Ovary (tissue), 9 donors: Measurements from ENCODE around the gene SLC2A5. TPM values are rescaled to one million over a fixed set of nuclear protein-coding genes. Genes with fewer than 3 reads are reported as not detected.
A peak's percentile ranks its signal among the peaks of the same experiment; 100 is the strongest.

ENCODE experiments used
- DNase-seq, 5 donors: peaks; one replicate each; pipeline ENCODE4 v3.0.0-alpha.2; 2019 to 2020
- H3K27ac ChIP-seq, 2 donors: fragments of 200-600 bp; one replicate each; pipeline versions ENCODE4 v1.5.1 to v1.8.0; 2019 to 2022
- H3K27me3 ChIP-seq: fragments of 200-600 bp; one replicate; pipeline ENCODE4 v1.8.0; 2022
- H3K36me3 ChIP-seq: fragments of 200-600 bp; sonication (generic); one replicate; pipeline ENCODE4 v1.5.1; 2019
- H3K4me1 ChIP-seq: one replicate; pipeline ENCODE4 v1.8.1; 2013; ENCODE audit warnings: mild to moderate bottlenecking, moderate library complexity; ENCODE audit not compliant: insufficient read depth
- H3K4me3 ChIP-seq: fragments of 200-600 bp; sonication (generic); one replicate; pipeline ENCODE4 v1.5.1; 2017
- H3K9me3 ChIP-seq, 2 donors: fragments of 200-600 bp in 1 of 2; sonication (generic) in 1 of 2; one replicate each; pipeline versions ENCODE4 v1.5.1 to v1.8.1; 2013 to 2019; ENCODE audit warnings: mild to moderate bottlenecking in 1 of 2, moderate library complexity in 1 of 2
- CTCF ChIP-seq, 3 donors: fragments of 450-650 bp in 2 of 3; fragments of 200-600 bp in 1 of 3; IDR thresholded peaks; one replicate each; pipeline versions ENCODE4 v1.5.1 to v1.8.0; 2016 to 2022; ENCODE audit warnings: antibody characterized with exemption in 3 of 3, mild to moderate bottlenecking in 1 of 3
- EP300 ChIP-seq: sonication (generic); formaldehyde crosslinking; IDR thresholded peaks from one replicate; pipeline ENCODE4 v1.6.1; 2017; ENCODE audit warnings: antibody characterized with exemption
- POLR2A ChIP-seq: fragments of 450-650 bp; IDR thresholded peaks from one replicate; pipeline ENCODE4 v1.6.1; 2017; ENCODE audit warnings: antibody characterized with exemption, mild to moderate bottlenecking, moderate library complexity
- WGBS, 3 donors: extraction: QIAGEN DNeasy Blood & Tissue Kit in 1 of 3; methylation state at CpG; one replicate each; pipeline versions ENCODE4 v1.1.5 to v1.1.7; 2013 to 2017; 5-methylcytosine and 5-hydroxymethylcytosine counted together
- intact Hi-C, 4 donors: fragments of 100-400 bp; cut with DNase I; formaldehyde crosslinking; loops; one replicate each; pipeline versions ENCODE4 v1.11.0 to v1.15.1; 2022 to 2023
- polyA plus RNA-seq, 2 donors: library from polyadenylated mRNA; stranded (reverse); fragments of 200-250 nt in 1 of 2; fragments of 350-450 nt in 1 of 2; fragmentation: Illumina TruSeq in 1 of 2; extraction: RNeasy Lipid Tissue Mini Kit (QIAGEN cat#74804) in 1 of 2; gene quantifications; one replicate each; pipeline ENCODE4 v1.2.3, GENCODE V29; 2013 to 2014
- total RNA-seq, 7 donors: library from RNA; depleted of rRNA in 2 of 7; stranded (reverse); fragments of >200 nt in 2 of 7; fragmentation: NEBNext Ultra II Directional in 3 of 7; extraction: Animal tissue kit (Norgen Biotek cat#: 25700) in 3 of 7; gene quantifications; one replicate each; pipeline versions ENCODE4 v1.1.0 to v1.2.4, GENCODE V29; 2016 to 2023
- donor health status: DM: no; HTN: no; CAD: no; lungs with moderate emphysema.
- donor health status: DM: no; HTN: no; CAD: no.
- donor health status: Bipolar disorder and iron deficiency.
- donor health status: DM: yes; HTN: yes; CAD: no.
- donor health status: DM: no; HTN: no; CAD: no.
- donor health status: DM: yes; HTN: yes; CAD: no.

SLC2A5 gene
- total and polyA plus RNA-seq, 9 donors, result 0.64 to 19.4 (median 5.6) TPM

GRCh38 chr1:9101510-9102146 lies 32.2 kb upstream of the SLC2A5 start:
- Histone ChIP-seq H3K9me3 (no peaks in the 10 kb centered on the region), H3K27me3 (no peaks in the 10 kb centered on the region), H3K4me3 (no peak overlapping the region), H3K27ac (no peak overlapping the region), H3K4me1 (no peaks in the 10 kb centered on the region), H3K36me3 (no peaks in the 10 kb centered on the region)
- WGBS, 3 donors, result 54 to 59% (median 57%) methylated on average over 4 of the region's 4 CpGs
- intact Hi-C loops, result loop anchor here in 2 of 4 donors (5.0 to 10.0 kb wide), 4 partner anchors 94 to 179 kb away; no protein-coding TSS in a partner anchor
- TF ChIP-seq POLR2A, result no peak
- peak; percentile 49 to 59 (median 57) for TF ChIP-seq CTCF (IDR thresholded peaks at IDR 0.05)
- TF ChIP-seq EP300, result no peak
- peak; percentile 53 to 70 (median 61) for DNase-seq

- no peaks in the 10 kb centered on the region for H3K9me3 ChIP-seq
- no peak for DNase-seq
- H3K36me3 ChIP-seq, result no peaks in the 10 kb centered on the region
- H3K4me1 ChIP-seq, result no peaks in the 10 kb centered on the region
- no peaks in the 10 kb centered on the region for H3K27me3 ChIP-seq
- WGBS, 3 donors, result 90 to 95% (median 94%) methylated on average over 8 of the region's 8 CpGs
- intact Hi-C loops, result loop anchor here in 2 of 4 donors (5.0 to 10.0 kb wide), 4 partner anchors 93 to 178 kb away; no protein-coding TSS in a partner anchor
- no peak overlapping the region for H3K27ac ChIP-seq
- no peak overlapping the region for H3K4me3 ChIP-seq
- TF ChIP-seq POLR2A (no peak), CTCF (IDR thresholded peaks at IDR 0.05) (no peak), EP300 (no peak)
Measured at GRCh38 chr1:9100471-9101043, 31.1 kb upstream of the SLC2A5 start.

GRCh38 chr1:9099555-9099954 lies 30.1 kb upstream of the SLC2A5 start:
- 80 to 87% (median 81%) methylated on average over 7 of the region's 7 CpGs for WGBS, 3 donors
- intact Hi-C loops, result loop anchor here in 2 of 4 donors (5.0 to 10.0 kb wide), 3 partner anchors 82 to 177 kb away; no protein-coding TSS in a partner anchor
- Histone ChIP-seq H3K9me3 (no peaks in the 10 kb centered on the region), H3K36me3 (no peaks in the 10 kb centered on the region), H3K27ac (no peak overlapping the region), H3K4me3 (no peak overlapping the region), H3K27me3 (no peaks in the 10 kb centered on the region), H3K4me1 (no peaks in the 10 kb centered on the region)
- TF ChIP-seq EP300 (no peak), CTCF (IDR thresholded peaks at IDR 0.05) (no peak), POLR2A (no peak)
- DNase-seq, result peak in 1 of 5 donors; percentile 10

- intact Hi-C loops, result loop anchor here in 2 of 4 donors (5.0 to 10.0 kb wide), 3 partner anchors 81 to 176 kb away; no protein-coding TSS in a partner anchor
- Histone ChIP-seq H3K9me3 (no peaks in the 10 kb centered on the region), H3K27me3 (no peaks in the 10 kb centered on the region), H3K4me3 (no peak overlapping the region), H3K27ac (no peak overlapping the region), H3K36me3 (no peaks in the 10 kb centered on the region), H3K4me1 (no peaks in the 10 kb centered on the region)
- DNase-seq, result peak in 1 of 5 donors; percentile 13
- 56 to 73% (median 63%) methylated on average over 13 of the region's 13 CpGs for WGBS, 3 donors
- TF ChIP-seq POLR2A, result no peak
- no peak for TF ChIP-seq CTCF (IDR thresholded peaks at IDR 0.05)
- TF ChIP-seq EP300, result no peak
Measured at GRCh38 chr1:9097947-9098705, 28.7 kb upstream of the SLC2A5 start.
